Measurements from ENCODE around the gene GMDS. TPM values are rescaled to one million over a fixed set of nuclear protein-coding genes. Genes with fewer than 3 reads are reported as not detected.

The GMDS gene
- polyA plus RNA-seq, 1 of the 3 experiments (the other 2 are of a cell fraction), result 12.3 TPM

DNA sequence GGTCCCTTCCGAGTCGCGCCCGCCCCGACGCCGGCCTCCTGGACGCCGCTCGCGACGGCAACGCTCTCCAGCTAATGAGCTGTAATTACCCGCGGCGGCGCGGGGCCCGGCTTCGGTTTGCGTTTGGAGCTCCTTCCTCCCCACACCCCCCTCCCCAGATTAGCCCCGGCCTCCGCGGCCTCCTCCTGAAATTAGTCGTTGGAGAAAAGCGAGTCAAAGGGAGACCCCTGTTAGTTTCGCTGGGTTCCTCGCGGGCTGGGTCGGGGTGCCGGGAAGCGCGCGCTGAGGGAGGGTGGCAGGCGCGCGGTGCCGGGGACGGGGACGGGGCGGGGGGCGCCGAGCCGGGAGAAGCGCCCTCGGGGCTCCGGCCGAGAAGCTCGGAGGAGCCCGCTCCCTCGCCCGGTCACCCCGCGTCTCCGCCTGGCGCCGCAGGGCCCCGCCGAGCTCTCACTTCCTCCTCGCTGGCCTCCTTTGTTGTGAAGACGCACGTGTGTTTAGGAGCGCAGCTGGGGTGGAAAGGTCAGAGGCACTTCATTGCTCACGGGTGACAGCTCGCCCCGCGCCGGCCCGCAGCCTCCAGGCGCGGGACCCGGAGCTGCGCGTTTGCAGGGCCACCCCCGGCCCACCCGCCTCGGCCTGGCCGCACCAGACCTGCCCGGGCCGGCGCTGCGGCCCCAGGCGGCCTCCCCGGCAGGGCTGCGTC lies 630.8 kb downstream of the GMDS start:
- peak overlapping the region; percentile 1 to 67; a peak in 2 of 4 replicates for H3K27ac ChIP-seq (ENCODE audit: low read depth in 2 of 2, low read length in 1 of 2)
- H3K79me2 ChIP-seq (ENCODE audit: insufficient read depth), result peaks cover 45% of the 10 kb centered on the region
- POLR2A ChIA-PET, result no interaction called here

GRCh38 chr6:1613688-1614447 lies 631.5 kb downstream of the GMDS start:
- ChIA-PET POLR2A (no interaction called here), CTCF (interaction anchor here (0.9 to 2.8 kb wide), 9 partner anchors 13 to 835 kb away, joined by 3 to 12 read pairs (median 4); no protein-coding TSS in a partner anchor)
- TF ChIP-seq, protein P1, sequence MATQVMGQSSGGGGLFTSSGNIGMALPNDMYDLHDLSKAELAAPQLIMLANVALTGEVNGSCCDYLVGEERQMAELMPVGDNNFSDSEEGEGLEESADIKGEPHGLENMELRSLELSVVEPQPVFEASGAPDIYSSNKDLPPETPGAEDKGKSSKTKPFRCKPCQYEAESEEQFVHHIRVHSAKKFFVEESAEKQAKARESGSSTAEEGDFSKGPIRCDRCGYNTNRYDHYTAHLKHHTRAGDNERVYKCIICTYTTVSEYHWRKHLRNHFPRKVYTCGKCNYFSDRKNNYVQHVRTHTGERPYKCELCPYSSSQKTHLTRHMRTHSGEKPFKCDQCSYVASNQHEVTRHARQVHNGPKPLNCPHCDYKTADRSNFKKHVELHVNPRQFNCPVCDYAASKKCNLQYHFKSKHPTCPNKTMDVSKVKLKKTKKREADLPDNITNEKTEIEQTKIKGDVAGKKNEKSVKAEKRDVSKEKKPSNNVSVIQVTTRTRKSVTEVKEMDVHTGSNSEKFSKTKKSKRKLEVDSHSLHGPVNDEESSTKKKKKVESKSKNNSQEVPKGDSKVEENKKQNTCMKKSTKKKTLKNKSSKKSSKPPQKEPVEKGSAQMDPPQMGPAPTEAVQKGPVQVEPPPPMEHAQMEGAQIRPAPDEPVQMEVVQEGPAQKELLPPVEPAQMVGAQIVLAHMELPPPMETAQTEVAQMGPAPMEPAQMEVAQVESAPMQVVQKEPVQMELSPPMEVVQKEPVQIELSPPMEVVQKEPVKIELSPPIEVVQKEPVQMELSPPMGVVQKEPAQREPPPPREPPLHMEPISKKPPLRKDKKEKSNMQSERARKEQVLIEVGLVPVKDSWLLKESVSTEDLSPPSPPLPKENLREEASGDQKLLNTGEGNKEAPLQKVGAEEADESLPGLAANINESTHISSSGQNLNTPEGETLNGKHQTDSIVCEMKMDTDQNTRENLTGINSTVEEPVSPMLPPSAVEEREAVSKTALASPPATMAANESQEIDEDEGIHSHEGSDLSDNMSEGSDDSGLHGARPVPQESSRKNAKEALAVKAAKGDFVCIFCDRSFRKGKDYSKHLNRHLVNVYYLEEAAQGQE (IDR thresholded peaks at IDR 0.05; ENCODE audit: low read depth, low read length), result no peak
- TF ChIP-seq CHD2 (IDR thresholded peaks at IDR 0.05; ENCODE audit: low read length, partially characterized antibody) (peak; percentile 63), GABPA (IDR thresholded peaks at IDR 0.05; ENCODE audit: low read depth) (no peak), GATA2 (CRISPR knock-in tag; IDR thresholded peaks at IDR 0.05) (peak; percentile 89), RXRA (IDR thresholded peaks at IDR 0.05; ENCODE audit: borderline replicate concordance, low read depth) (no peak; the same call in 1 of the 2 replicates)
- TF ChIP-seq, protein P2, sequence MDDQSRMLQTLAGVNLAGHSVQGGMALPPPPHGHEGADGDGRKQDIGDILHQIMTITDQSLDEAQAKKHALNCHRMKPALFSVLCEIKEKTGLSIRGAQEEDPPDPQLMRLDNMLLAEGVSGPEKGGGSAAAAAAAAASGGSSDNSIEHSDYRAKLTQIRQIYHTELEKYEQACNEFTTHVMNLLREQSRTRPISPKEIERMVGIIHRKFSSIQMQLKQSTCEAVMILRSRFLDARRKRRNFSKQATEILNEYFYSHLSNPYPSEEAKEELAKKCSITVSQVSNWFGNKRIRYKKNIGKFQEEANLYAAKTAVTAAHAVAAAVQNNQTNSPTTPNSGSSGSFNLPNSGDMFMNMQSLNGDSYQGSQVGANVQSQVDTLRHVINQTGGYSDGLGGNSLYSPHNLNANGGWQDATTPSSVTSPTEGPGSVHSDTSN (IDR thresholded peaks at IDR 0.05), result 0 out of 2 replicates have a peak, but pooled peaks have one; percentile 9
- TF ChIP-seq, protein P3, sequence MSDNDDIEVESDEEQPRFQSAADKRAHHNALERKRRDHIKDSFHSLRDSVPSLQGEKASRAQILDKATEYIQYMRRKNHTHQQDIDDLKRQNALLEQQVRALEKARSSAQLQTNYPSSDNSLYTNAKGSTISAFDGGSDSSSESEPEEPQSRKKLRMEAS (IDR thresholded peaks at IDR 0.05; ENCODE audit: low read depth), result no peak
- H3F3A ChIP-seq (replicated peaks; ENCODE audit: insufficient read depth), result peaks cover 15% of the 10 kb centered on the region
- peaks cover 0 to 4% of the 10 kb centered on the region in 2 experiments for H3K36me3 ChIP-seq (replicated peaks in 1 of 2; ENCODE audit: control insufficient read depth in 1 of 2, insufficient read depth in 2 of 2, low read length in 1 of 2)
- H4K20me1 ChIP-seq (ENCODE audit: insufficient read depth), result peaks cover 23% of the 10 kb centered on the region; the same call in 1 of the 2 replicates
- peak; percentile 89 for DNase-seq
- peak overlapping the region; percentile 95 for H3K4me2 ChIP-seq
- H2AFZ ChIP-seq (ENCODE audit: low read depth), result peak overlapping the region; percentile 80
- WGBS (ENCODE audit: low lambda C conversion rate), result 9% methylated on average over 31 of the region's 60 CpGs
- H3K4me3 ChIP-seq (ENCODE audit: low read depth in 2 of 2, low read length in 1 of 2), result peak overlapping the region; percentile 70 to 90
- no peaks in the 10 kb centered on the region for H3K9me3 ChIP-seq
- no peaks in the 10 kb centered on the region for H3K27me3 ChIP-seq (ENCODE audit: insufficient read depth)
- H3K27ac ChIP-seq (ENCODE audit: low read depth in 2 of 2, low read length in 1 of 2), result peak overlapping the region; percentile 67 to 71
- H3K9me2 ChIP-seq, result no peaks in the 10 kb centered on the region
- H3K9ac ChIP-seq, result peak overlapping the region; percentile 76
- H3K79me2 ChIP-seq (ENCODE audit: insufficient read depth), result peaks cover 45% of the 10 kb centered on the region
- H3K4me1 ChIP-seq (ENCODE audit: control insufficient read depth in 1 of 2, insufficient read depth in 2 of 2, low read depth in 1 of 2, low read length in 1 of 2), result peaks cover 0 to 6% of the 10 kb centered on the region in 2 experiments; a peak in 1 of 4 replicates

More for the DNA sequence above, 630.8 kb downstream of the GMDS start:
- TF ChIP-seq, protein P1 (IDR thresholded peaks at IDR 0.05; ENCODE audit: low read depth, low read length), result no peak
- Histone ChIP-seq H3K4me2 (peak overlapping the region; percentile 95), H3K27me3 (ENCODE audit: insufficient read depth) (no peaks in the 10 kb centered on the region), H3K9me2 (no peaks in the 10 kb centered on the region), H3F3A (replicated peaks; ENCODE audit: insufficient read depth) (peaks cover 15% of the 10 kb centered on the region), H2AFZ (ENCODE audit: low read depth) (peak overlapping the region; percentile 80; the same call in 1 of the 2 replicates), H3K4me3 (ENCODE audit: low read depth in 2 of 2, low read length in 1 of 2) (peak overlapping the region; percentile 70 to 90), H3K36me3 (replicated peaks in 1 of 2; ENCODE audit: control insufficient read depth in 1 of 2, insufficient read depth in 2 of 2, low read length in 1 of 2) (peaks cover 0 to 4% of the 10 kb centered on the region in 2 experiments), H3K9me3 (no peaks in the 10 kb centered on the region), H3K4me1 (ENCODE audit: control insufficient read depth in 1 of 2, insufficient read depth in 2 of 2, low read depth in 1 of 2, low read length in 1 of 2) (peaks cover 0 to 2% of the 10 kb centered on the region in 2 experiments; a peak in 1 of 4 replicates), H4K20me1 (ENCODE audit: insufficient read depth) (peaks cover 23% of the 10 kb centered on the region; the same call in 1 of the 2 replicates), H3K9ac (peak overlapping the region; percentile 76)
- WGBS (ENCODE audit: low lambda C conversion rate), result 60% methylated on average over 50 of the region's 85 CpGs
- DNase-seq, result peak; percentile 72
- CTCF ChIA-PET, result interaction anchor here (0.7 to 2.8 kb wide), 17 partner anchors 8 to 834 kb away, joined by 3 to 12 read pairs (median 3); no protein-coding TSS in a partner anchor

Measured in SK-N-SH (cell line).